ENCODE data around the gene GIT2.
"Not testable (repeated sequence)": the region's sequence is repeated elsewhere in the genome, so short reads cannot be mapped to it uniquely, and the experiment has no call there.

GIT2 gene

DNA sequence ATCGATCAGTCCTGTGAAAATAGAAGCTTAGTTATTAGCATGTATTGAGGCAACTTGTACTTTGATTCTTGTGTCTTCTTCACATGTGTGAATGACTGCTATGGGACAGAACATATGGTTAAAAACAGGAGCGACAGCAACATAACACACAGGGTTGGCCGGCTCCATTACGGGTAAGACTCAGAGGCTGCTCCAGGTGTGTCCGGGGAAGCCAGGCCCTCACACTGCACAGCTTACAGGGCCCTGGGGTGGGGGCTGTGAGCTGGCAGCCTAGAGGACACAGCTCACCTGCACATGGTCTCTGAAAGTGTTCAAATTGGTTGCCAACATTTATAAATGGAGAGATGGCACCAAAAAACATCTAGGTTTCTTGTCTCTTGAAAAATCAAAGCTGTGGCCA lies 65.0 kb downstream of the GIT2 start:
- TF ChIP-seq, protein P1, sequence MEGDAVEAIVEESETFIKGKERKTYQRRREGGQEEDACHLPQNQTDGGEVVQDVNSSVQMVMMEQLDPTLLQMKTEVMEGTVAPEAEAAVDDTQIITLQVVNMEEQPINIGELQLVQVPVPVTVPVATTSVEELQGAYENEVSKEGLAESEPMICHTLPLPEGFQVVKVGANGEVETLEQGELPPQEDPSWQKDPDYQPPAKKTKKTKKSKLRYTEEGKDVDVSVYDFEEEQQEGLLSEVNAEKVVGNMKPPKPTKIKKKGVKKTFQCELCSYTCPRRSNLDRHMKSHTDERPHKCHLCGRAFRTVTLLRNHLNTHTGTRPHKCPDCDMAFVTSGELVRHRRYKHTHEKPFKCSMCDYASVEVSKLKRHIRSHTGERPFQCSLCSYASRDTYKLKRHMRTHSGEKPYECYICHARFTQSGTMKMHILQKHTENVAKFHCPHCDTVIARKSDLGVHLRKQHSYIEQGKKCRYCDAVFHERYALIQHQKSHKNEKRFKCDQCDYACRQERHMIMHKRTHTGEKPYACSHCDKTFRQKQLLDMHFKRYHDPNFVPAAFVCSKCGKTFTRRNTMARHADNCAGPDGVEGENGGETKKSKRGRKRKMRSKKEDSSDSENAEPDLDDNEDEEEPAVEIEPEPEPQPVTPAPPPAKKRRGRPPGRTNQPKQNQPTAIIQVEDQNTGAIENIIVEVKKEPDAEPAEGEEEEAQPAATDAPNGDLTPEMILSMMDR (IDR thresholded peaks at IDR 0.05), result no peak
- no peaks in the 10 kb centered on the region for H3K4me1 ChIP-seq (ENCODE audit: control insufficient read depth in 1 of 2, insufficient read depth in 1 of 2, low read depth in 1 of 2, low read length in 1 of 2)
- H3K9me3 ChIP-seq, result no peaks in the 10 kb centered on the region
- H3K27me3 ChIP-seq, result no peaks in the 10 kb centered on the region
- H3K4me3 ChIP-seq (ENCODE audit: low read depth in 1 of 2, low read length in 1 of 2), result no peak overlapping the region
- H3K36me3 ChIP-seq, result peaks cover 99% of the 10 kb centered on the region
- H3K27ac ChIP-seq, result no peak overlapping the region

DNA sequence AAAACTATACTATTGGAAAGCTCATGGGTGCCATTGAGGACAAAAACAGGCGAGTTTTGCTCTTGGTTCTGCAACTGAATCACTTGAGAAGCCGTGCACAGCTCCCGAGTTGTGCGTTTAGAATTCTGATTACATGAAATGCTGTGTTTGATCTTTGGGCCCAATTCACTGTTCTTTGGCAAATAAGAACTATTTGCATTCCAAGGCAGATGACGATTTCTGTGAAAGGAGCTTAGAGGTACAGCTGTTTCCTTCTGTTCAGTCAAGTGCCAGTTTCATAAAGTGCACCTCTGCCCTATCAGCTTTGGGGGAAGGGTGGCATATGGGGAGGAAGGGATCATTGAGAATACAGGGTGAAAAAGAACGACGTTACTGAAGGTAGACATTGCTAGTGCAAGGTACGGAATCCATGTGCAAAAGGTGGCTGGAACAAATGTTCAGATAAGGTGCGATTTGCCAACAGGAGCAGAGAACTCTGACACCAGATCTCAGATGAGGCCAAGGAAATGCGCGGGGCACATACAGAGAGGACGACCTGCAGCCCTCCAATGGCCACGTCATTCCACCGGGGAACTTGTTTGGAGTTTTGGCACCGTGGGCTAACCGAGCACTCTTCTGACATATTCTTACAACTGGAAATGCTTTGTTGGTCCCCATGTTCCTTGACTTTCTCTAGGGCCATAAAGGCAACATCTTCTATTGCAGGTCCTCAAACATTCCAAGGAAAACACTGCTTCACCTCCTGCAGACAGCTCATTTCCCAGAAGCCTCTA lies 66.0 kb downstream of the GIT2 start:
- Histone ChIP-seq H3K27ac (no peak overlapping the region), H3K27me3 (no peaks in the 10 kb centered on the region), H3K4me3 (ENCODE audit: low read depth in 1 of 2, low read length in 1 of 2) (no peak overlapping the region), H3K9me3 (no peaks in the 10 kb centered on the region), H3K36me3 (peaks cover 99% of the 10 kb centered on the region), H3K4me1 (ENCODE audit: control insufficient read depth in 1 of 2, insufficient read depth in 1 of 2, low read depth in 1 of 2, low read length in 1 of 2) (no peaks in the 10 kb centered on the region)
- TF ChIP-seq, protein P1 (IDR thresholded peaks at IDR 0.05), result no peak

DNA sequence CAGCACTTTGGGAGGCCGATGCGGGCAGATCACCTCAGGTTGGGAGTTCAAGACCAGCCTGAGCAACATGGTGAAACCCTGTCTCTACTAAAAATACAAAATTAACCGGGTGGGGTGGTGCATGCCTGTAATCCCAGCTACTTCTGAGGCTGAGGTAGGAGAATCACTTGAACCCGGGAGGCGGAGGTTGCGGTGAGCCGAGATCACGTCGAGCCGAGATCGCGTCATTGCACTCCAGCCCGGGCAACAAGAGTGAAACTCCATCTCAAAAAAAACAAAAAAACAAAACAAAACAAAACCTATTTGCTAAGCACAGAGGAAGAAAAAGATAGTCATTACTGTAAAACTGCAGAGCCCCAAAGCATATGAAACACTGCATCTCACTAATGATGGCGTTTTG lies 66.8 kb downstream of the GIT2 start:
- H3K36me3 ChIP-seq, result peaks cover 97% of the 10 kb centered on the region
- H3K9me3 ChIP-seq; H3K4me1 ChIP-seq (ENCODE audit: control insufficient read depth in 1 of 2, insufficient read depth in 1 of 2, low read depth in 1 of 2, low read length in 1 of 2): not testable (repeated sequence)

DNA sequence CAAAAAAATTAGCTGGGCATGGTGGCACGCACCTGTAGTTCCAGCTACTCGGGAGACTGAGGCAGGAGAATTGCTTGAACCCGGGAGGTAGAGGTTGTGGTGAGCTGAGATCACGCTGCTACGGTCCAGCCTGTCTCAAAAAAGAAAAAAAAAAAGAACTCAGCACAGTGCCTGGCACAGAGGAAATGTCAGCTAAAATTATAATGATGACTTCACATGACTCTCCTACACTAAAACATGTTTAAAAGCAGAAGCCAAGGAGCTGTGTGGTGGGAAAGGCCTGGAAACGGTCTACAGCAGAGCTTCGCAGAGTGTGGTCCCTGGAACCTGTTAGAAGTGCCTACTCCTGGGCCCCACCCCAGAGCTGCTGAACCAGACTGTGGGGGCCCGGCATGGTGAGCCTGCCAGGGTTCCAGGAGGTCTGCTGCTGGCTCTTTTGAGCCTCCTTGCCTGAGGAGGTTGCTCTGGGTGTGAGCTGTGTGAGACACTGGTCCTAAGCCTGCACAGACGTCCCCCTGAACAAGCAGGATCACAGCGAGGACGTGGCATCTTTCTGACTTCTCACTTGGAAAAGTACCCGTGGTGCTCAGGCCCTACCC lies 68.0 kb downstream of the GIT2 start:
- Histone ChIP-seq H3K4me1 (ENCODE audit: control insufficient read depth in 1 of 2, insufficient read depth in 1 of 2, low read depth in 1 of 2, low read length in 1 of 2) (no peaks in the 10 kb centered on the region), H3K4me3 (ENCODE audit: low read depth in 1 of 2, low read length in 1 of 2) (no peak overlapping the region), H3K36me3 (peaks cover 97% of the 10 kb centered on the region), H3K9me3 (no peaks in the 10 kb centered on the region), H3K27ac (no peak overlapping the region), H3K27me3 (no peaks in the 10 kb centered on the region)
- TF ChIP-seq, protein P1 (IDR thresholded peaks at IDR 0.05), result no peak

More for the DNA sequence above, 66.8 kb downstream of the GIT2 start:
- not testable (repeated sequence) for H3K27me3 ChIP-seq; H3K4me3 ChIP-seq (ENCODE audit: low read depth in 1 of 2, low read length in 1 of 2); H3K27ac ChIP-seq

DNA sequence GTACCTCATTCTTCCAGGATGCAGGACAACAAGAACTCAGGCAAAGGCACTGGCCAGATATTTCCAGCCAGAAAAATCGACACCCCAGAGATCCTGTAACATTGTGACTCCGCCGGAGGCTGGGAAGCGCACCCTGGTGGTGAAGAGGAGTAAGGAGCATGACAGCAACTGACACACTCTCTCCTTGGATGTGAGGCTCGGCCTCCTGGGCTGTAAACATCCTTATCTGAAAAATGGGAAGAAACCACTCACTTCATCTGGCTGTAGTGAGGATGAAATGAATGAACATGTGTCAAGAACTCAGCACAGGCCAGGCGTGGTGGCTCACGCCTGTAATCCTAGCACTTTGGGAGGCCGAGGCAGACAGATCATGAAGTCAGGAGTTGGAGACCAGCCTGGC lies 68.5 kb downstream of the GIT2 start:
- H3K36me3 ChIP-seq, result peaks cover 97% of the 10 kb centered on the region

More for the DNA sequence above, 68.5 kb downstream of the GIT2 start:
- no peaks in the 10 kb centered on the region for H3K9me3 ChIP-seq
- TF ChIP-seq, protein P1 (IDR thresholded peaks at IDR 0.05), result no peak
- no peak overlapping the region for H3K4me3 ChIP-seq (ENCODE audit: low read depth in 1 of 2, low read length in 1 of 2)
- no peaks in the 10 kb centered on the region for H3K4me1 ChIP-seq (ENCODE audit: control insufficient read depth in 1 of 2, insufficient read depth in 1 of 2, low read depth in 1 of 2, low read length in 1 of 2)
- no peaks in the 10 kb centered on the region for H3K27me3 ChIP-seq
- H3K27ac ChIP-seq, result no peak overlapping the region

Measured in neutrophil (primary cell).